Measurements from ENCODE around the gene SMAD3.
"Not testable (repeated sequence)": the region's sequence is repeated elsewhere in the genome, so short reads cannot be mapped to it uniquely, and the experiment has no call there.

Gene SMAD3

DNA sequence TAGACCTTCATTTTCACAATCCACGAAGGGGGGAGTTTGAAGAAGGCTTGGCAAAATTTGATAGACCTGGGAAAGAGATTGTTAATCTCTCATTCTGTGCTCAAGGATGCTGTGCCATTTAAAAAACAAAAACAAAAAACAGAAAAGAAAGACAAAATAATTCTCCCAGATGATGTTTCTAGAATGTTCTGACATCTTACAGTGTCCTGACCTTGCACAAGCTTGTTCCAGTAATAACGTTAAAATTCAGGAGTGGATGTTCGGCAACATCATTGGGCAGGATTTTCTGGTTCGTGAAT is 79.9 kb downstream of the SMAD3 start:
- no peak for DNase-seq (ENCODE audit: low read depth)

DNA sequence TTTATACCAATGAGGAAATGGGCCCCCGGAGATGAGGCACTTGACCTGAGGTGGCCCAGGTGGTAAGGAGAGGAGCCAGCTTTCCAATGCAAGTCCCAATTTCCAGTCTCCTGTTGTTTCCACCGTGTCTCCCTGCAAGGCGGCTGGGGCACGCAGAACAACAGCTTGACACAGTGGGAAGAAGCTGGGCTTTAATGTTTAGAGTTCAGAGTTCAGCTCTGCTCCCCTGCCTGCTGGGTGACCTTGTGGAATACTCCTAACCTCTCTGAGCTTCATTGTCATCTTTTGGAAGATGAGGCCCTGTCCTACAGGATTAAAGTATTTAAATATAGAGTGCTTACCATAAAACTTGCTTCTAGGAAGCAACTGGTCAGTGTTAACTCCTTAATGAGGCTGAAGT is 80.3 kb downstream of the SMAD3 start:
- no peak for DNase-seq (ENCODE audit: low read depth)

DNA sequence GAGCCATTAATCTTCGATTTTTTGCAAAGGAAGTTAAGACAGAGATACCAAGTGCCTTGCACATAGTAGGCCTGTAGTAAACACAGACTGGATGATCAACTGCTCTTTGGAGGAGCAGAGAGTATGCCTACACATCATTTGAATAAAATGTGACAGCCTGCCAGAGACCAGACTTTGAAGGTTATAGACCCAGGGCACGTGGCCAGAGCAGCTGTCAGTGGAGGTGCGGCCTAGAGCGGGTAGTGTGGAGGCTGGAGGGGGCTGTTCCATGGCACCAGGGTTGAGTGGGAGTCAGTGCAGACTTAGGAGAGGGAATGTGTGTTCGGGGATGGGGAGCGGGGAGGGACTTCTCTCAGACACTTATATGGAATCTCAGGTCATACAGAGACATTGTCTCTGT is 80.8 kb downstream of the SMAD3 start:
- peak; percentile 58 for DNase-seq (ENCODE audit: low read depth)

DNA sequence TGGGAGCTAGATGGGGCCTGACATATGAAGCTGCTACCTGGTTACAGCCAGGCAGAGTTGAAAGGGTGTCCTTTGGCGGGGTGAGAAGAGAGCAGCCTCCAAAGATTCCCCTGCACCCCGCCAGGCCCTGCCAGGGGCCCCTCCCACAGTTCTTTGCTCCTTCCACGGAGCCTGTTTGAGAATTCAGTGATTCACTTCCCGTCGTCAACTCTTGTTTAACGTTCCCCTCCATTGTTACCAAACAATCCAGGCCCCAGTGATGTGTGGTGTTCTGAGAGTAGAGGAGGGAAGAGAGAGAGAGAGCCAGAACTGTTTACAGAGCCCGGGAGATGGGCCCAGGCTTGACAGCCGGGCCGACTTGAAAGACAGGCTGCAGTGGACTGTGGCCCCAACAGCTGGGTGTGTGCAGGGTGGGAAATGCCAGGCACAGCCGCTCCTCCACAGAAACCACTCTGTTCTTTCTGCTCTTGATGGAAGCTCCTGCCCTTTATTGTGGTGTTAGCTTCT is 81.5 kb downstream of the SMAD3 start:
- DNase-seq (ENCODE audit: low read depth) = peak; percentile 74

GRCh38 chr15:67147396-67147949 is 82.1 kb downstream of the SMAD3 start:
- no peak for DNase-seq (ENCODE audit: low read depth)

DNA sequence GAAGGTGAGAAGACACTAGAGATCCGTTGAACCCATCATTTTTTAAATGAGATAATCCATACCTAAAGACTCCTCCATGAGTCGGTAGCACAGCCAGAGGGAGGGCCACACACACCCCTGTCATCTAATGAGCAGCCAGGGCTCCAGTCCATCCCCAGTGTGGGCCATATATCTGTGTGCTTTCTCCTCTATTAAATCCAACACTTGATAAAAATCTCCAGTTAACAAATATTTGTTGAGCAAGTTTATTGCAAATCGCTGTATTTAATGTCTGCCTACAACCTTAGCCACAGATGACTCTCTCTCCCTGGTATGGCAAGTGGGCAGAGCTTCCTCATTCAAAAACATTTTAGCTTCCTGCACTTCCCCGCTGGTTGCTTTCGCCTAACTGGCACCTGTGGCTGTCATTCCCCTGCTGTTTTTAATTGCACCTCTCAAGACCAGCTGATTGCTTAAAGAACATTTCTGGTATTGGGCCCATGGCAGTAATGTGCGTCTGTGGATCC is 82.8 kb downstream of the SMAD3 start:
- DNase-seq (ENCODE audit: low read depth) = no peak

DNA sequence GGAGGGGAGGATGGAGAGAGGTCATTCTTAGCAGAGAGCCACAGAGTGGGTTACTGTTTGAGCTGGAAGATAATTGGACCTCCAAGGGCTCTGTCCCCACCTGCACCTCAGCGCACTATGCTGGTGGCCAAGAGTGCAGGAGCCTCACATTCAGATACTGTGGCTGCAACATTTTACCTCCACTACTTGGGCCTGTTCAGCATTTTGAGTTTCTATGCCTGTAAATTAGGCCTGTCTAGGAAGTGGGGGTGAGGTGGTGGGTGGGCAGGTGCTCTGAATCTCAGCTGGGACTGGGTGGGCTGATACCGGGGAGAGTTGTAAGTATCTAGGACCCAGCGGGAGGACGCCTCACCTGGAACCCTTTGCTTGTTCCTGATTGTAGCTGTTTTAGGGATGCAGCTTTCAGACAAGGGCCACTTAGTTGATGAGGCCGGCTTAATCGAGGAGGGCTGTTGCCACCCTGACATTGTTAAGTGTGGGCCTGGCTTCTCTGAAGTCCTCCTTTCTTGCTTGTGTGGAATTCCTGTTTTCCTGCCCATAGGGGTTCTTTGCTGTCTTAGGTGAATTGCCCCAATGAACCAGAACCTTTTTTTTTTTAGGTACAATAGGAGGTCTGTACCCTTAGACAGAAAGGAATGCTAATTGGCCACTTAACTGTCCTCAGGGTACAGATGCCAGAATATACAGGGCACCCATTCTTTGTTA is 83.8 kb downstream of the SMAD3 start:
- no peak for DNase-seq (ENCODE audit: low read depth)

DNA sequence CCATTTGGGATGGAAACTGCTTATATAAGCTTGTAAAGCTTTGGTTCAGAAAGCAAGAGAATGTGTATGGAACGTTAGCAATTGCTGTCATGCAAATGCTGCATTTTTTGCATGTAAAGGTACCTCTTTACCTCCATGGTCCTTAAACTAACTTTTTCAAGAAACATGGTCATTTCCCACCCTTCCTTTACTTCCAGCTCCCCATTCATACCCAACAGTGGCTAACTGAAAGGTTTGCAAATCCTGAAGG is 84.3 kb downstream of the SMAD3 start:
- DNase-seq (ENCODE audit: low read depth) = no peak

- peak; percentile 91 for DNase-seq (ENCODE audit: low read depth)
Measured at GRCh38 chr15:67150023-67150860, 84.8 kb downstream of the SMAD3 start.

- DNase-seq (ENCODE audit: low read depth) = no peak
Measured at GRCh38 chr15:67152429-67152828, 87.0 kb downstream of the SMAD3 start.

GRCh38 chr15:67153044-67153443 is 87.6 kb downstream of the SMAD3 start:
- DNase-seq (ENCODE audit: low read depth) = not testable (repeated sequence)

GRCh38 chr15:67154249-67154648 is 88.8 kb downstream of the SMAD3 start:
- no peak for DNase-seq (ENCODE audit: low read depth)

DNA sequence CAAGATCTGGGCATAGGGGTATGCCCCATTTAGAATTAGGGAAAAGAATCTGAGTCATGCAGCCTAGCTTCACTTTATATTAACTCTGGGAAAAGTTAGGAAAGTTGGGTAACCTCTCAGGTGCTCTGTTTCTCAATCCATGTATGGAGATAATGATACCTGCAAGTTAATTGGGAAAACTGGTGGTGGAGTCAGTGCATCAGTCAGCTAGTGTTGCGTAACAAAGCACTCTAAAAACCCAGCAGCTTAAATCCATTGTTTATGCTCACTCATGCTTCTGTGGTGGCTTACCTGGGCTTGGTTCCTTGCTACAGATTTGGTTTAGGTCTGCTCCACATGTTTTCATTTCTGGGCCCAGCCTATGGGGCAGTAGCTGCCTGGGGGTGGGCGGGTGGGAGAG is 91.0 kb downstream of the SMAD3 start:
- DNase-seq (ENCODE audit: low read depth) = no peak

DNA sequence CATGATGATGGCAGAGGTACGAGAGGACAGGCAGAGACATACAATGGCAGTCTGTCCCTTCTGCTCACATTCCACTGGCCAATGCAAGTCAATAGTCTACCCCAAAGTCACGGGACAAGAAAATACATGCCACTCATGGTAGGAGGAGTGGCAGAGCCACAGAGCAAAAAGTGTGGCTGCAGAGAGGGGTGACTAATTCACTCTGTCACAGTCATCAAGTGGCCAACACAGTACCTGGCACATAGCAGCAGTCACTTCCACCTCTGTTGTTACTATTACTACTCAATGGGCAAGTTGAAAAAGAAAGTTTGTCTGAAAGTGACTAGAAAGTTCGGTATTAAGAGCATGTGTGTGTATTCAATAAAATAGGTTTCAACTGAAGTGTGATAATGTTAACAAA is 91.4 kb downstream of the SMAD3 start:
- DNase-seq (ENCODE audit: low read depth) = no peak

DNA sequence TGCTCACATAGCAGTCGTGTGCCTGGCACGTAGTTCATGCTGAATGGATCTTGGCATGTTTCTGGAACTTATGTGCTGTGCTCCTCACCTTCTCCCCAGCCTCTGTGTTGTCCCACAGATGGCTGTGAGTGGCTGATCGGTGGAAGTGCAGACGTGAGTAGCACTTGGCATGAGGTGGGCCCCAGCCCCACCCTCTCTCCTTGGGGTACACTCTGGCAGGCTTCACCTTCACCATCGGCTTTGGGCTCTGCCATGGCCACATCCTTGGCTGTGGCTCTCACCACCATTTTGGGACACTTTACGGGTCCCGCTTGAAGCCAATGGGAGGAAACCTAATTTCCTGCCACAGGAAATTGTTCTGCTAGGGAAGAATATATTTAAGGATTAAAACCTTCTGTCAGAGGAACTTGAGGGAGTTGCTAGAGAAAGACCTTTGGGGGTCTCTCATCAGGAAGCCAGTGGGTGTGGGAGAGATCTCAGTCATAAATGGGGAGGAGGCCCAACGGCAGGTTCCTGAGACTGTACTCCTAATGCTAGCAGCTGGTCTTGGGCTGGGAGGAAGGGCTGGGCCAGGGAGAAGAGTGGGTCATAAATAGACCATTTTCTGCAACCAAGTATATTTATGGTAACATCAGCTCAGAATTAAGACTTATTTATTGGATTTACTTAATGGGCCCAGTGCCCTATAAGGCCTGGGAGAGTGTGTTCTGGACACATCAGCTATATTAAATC is 92.3 kb downstream of the SMAD3 start:
- DNase-seq (ENCODE audit: low read depth) = no peak

- DNase-seq (ENCODE audit: low read depth) = no peak
Measured at GRCh38 chr15:67158367-67158766, 93.0 kb downstream of the SMAD3 start.

DNA sequence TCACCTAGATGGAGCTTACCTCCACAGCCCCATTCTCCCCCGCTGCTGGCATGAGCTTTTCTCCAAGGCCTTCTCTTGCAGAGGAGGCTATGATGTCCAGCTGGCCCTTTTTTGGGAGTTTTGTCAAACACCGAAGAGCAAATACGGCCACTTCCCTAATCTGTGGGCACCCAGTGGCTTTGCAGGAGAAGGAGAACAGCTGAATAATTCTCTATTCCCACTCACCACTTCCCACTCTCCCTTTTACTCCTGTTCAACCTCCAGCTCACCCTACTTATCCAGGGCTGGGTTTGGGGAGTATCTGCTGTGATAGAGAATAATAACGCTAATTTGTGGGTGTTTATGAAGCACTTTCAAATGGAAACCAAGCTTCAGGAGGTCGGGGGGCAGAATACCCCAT is 96.0 kb downstream of the SMAD3 start:
- no peak for DNase-seq (ENCODE audit: low read depth)

DNA sequence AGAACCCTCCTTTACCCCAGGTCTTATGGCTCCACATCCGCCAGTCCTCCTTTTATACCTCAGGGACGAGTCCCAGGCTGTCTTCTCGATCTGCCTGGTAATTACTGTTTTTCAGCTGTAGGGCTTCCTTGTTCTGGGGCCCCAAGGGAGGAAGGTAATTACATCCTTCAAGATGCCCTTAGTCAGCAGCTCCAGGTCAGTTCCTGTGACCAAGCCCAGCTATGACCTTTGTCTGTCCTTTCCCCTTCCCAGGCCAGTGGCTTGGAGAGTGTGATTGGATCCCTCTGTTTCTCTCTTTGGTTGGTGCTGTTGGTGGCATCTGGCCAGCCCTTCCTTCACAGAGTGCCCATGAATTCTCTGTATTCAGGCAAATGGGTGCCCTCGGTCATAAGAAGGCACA is 96.5 kb downstream of the SMAD3 start:
- no peak for DNase-seq (ENCODE audit: low read depth)

GRCh38 chr15:67163180-67163579 is 97.8 kb downstream of the SMAD3 start:
- DNase-seq (ENCODE audit: low read depth) = no peak

- no peak for DNase-seq (ENCODE audit: low read depth)
Measured at GRCh38 chr15:67164401-67164791, 99.0 kb downstream of the SMAD3 start.

GRCh38 chr15:67164811-67165253 is 99.4 kb downstream of the SMAD3 start:
- DNase-seq (ENCODE audit: low read depth) = no peak
